VCaP (cell line): ENCODE measurements around the gene BICC1.

Experiments used
- H3K27ac ChIP-seq: fragments of 450-650 bp; 2 replicates; pipeline ENCODE4 v1.5.1; 2017
- TF ChIP-seq, protein P1 (sequence below): fragments of 450-650 bp; conservative IDR thresholded peaks from 2 replicates; pipeline ENCODE4 v1.5.1; 2017; ENCODE audit warnings: mild to moderate bottlenecking, moderate library complexity

BICC1 gene

GRCh38 chr10:58544135-58544534, 31.5 kb downstream of the BICC1 start:
- TF ChIP-seq, protein P1, sequence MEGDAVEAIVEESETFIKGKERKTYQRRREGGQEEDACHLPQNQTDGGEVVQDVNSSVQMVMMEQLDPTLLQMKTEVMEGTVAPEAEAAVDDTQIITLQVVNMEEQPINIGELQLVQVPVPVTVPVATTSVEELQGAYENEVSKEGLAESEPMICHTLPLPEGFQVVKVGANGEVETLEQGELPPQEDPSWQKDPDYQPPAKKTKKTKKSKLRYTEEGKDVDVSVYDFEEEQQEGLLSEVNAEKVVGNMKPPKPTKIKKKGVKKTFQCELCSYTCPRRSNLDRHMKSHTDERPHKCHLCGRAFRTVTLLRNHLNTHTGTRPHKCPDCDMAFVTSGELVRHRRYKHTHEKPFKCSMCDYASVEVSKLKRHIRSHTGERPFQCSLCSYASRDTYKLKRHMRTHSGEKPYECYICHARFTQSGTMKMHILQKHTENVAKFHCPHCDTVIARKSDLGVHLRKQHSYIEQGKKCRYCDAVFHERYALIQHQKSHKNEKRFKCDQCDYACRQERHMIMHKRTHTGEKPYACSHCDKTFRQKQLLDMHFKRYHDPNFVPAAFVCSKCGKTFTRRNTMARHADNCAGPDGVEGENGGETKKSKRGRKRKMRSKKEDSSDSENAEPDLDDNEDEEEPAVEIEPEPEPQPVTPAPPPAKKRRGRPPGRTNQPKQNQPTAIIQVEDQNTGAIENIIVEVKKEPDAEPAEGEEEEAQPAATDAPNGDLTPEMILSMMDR = no peak
- H3K27ac ChIP-seq = no peak overlapping the region

GRCh38 chr10:58545427-58545826, 32.8 kb downstream of the BICC1 start:
- H3K27ac ChIP-seq = no peak overlapping the region
- TF ChIP-seq, protein P1 = no peak

- TF ChIP-seq, protein P1 = no peak
Observed at GRCh38 chr10:58546137-58546536, 33.5 kb downstream of the BICC1 start.

GRCh38 chr10:58546722-58547445, 34.2 kb downstream of the BICC1 start:
- no peak overlapping the region for H3K27ac ChIP-seq
- TF ChIP-seq, protein P1 = no peak

More at GRCh38 chr10:58546137-58546536, 33.5 kb downstream of the BICC1 start:
- no peak overlapping the region for H3K27ac ChIP-seq

- no peak overlapping the region for H3K27ac ChIP-seq
- TF ChIP-seq, protein P1 = no peak
Observed at GRCh38 chr10:58547963-58548362, 35.3 kb downstream of the BICC1 start.

DNA sequence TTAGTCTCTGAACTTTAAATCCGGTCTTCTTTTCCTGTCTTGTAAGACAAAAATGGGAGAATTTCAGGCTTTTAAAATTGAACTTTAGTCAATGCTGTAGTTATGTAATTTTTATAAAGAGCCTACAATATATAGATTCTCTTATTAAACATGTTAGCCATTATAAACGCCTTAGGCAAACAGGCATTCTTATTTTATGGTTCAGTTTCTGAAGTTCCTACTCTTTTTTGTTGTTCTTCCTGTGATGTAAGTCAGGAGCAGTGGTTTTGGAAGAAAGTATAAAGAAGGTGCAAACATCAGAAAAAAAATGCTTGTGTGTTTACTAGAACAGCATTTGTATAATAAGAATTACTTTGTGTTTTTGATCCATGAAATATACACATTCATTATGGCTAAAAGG, 41.6 kb downstream of the BICC1 start:
- TF ChIP-seq, protein P1 = no peak
- no peak overlapping the region for H3K27ac ChIP-seq

- TF ChIP-seq, protein P1 = no peak
- H3K27ac ChIP-seq = no peak overlapping the region
Observed at GRCh38 chr10:58555170-58555929, 42.7 kb downstream of the BICC1 start.
